ENCODE measurements around the gene PCDHGB7.
"Not testable (repeated sequence)": the region's sequence is repeated elsewhere in the genome, so short reads cannot be mapped to it uniquely, and the experiment has no call there.

The PCDHGB7 gene

GRCh38 chr5:141417494-141418172, at the start of gene PCDHGB7:
Gene PCDHGB7 (plus strand): TSS chr5:141417677. CDS start chr5:141417860, 183 bp downstream.
- not testable (repeated sequence) for DNase-seq (ENCODE audit: low read depth)

- DNase-seq (ENCODE audit: low read depth): peak; percentile 9
Observed at GRCh38 chr5:141369994-141370848, 47.3 kb upstream of the PCDHGB7 start, which contains the start of gene PCDHGB3. Gene PCDHGB3 (plus strand): TSS chr5:141370242. CDS start chr5:141370395, 153 bp downstream.

GRCh38 chr5:141371572-141372475, 45.7 kb upstream of the PCDHGB7 start:
- DNase-seq (ENCODE audit: low read depth): no peak

- DNase-seq (ENCODE audit: low read depth): peak; percentile 15
Observed at GRCh38 chr5:141373673-141374317, 43.7 kb upstream of the PCDHGB7 start, which contains the start of gene PCDHGA6. Gene PCDHGA6 (plus strand): TSS chr5:141373891. CDS start chr5:141374084, 193 bp downstream.

GRCh38 chr5:141374627-141375026, 42.9 kb upstream of the PCDHGB7 start:
- no peak for DNase-seq (ENCODE audit: low read depth)

GRCh38 chr5:141375444-141376155, 41.9 kb upstream of the PCDHGB7 start:
- DNase-seq (ENCODE audit: low read depth): not testable (repeated sequence)

- DNase-seq (ENCODE audit: low read depth): no peak
Observed at GRCh38 chr5:141382469-141383294, 34.8 kb upstream of the PCDHGB7 start, which contains the start of gene PCDHGA7. Gene PCDHGA7 (plus strand): TSS chr5:141382742. CDS start chr5:141382900, 158 bp downstream.

GRCh38 chr5:141383345-141383744, 34.1 kb upstream of the PCDHGB7 start:
- DNase-seq (ENCODE audit: low read depth): no peak

- no peak for DNase-seq (ENCODE audit: low read depth)
Observed at GRCh38 chr5:141384471-141385267, 32.8 kb upstream of the PCDHGB7 start.

- DNase-seq (ENCODE audit: low read depth): peak; percentile 21
Observed at GRCh38 chr5:141387557-141388311, 29.7 kb upstream of the PCDHGB7 start, which contains the start of gene PCDHGB4. Gene PCDHGB4 (plus strand): TSS chr5:141387698. CDS start chr5:141387885, 187 bp downstream.

- DNase-seq (ENCODE audit: low read depth): no peak
Observed at GRCh38 chr5:141388661-141389060, 28.8 kb upstream of the PCDHGB7 start.

- no peak for DNase-seq (ENCODE audit: low read depth)
Observed at GRCh38 chr5:141389153-141390042, 28.1 kb upstream of the PCDHGB7 start.

- no peak for DNase-seq (ENCODE audit: low read depth)
Observed at GRCh38 chr5:141392429-141393198, 24.9 kb upstream of the PCDHGB7 start, which contains the start of gene PCDHGA8. Gene PCDHGA8 (plus strand): TSS chr5:141392633. CDS start chr5:141392814, 181 bp downstream.

- no peak for DNase-seq (ENCODE audit: low read depth)
Observed at GRCh38 chr5:141393267-141393666, 24.2 kb upstream of the PCDHGB7 start.

GRCh38 chr5:141394401-141395187, 22.9 kb upstream of the PCDHGB7 start:
- not testable (repeated sequence) for DNase-seq (ENCODE audit: low read depth)
